CD4-positive, CD25-positive, alpha-beta regulatory T cell (primary cell): Measurements from ENCODE around the gene UQCR10. TPM values are rescaled to one million over a fixed set of nuclear protein-coding genes. Genes with fewer than 3 reads are reported as not detected.
A peak's percentile ranks its signal among the peaks of the same experiment; 100 is the strongest.

Experiments
- ATAC-seq, 2 donors: fragments of 150-1000 bp; cut with Tn5 transposase; one replicate each; pipeline ENCODE4 v1.10.0; 2021; ENCODE audit warnings: low read depth in 2 of 2, moderate number of reproducible peaks in 2 of 2, moderate library complexity in 1 of 2
- DNase-seq, 3 donors: peaks; one replicate each; pipeline versions ENCODE4 v3.0.0 to v3.0.0-alpha.2; 2012 to 2022; ENCODE audit warnings: mixed read lengths in 1 of 3
- H3K27ac ChIP-seq: one replicate; pipeline ENCODE4 v1.7.0; 2013; ENCODE audit warnings: mild to moderate bottlenecking, low read length; ENCODE audit not compliant: insufficient read depth, poor library complexity, severe bottlenecking
- H3K27me3 ChIP-seq: one replicate; pipeline ENCODE4 v1.7.0; 2013; ENCODE audit warnings: low read length; ENCODE audit not compliant: control insufficient read depth, insufficient read depth
- H3K36me3 ChIP-seq: one replicate; pipeline ENCODE4 v1.7.0; 2013; ENCODE audit warnings: mild to moderate bottlenecking, low read length, moderate library complexity; ENCODE audit not compliant: control insufficient read depth, insufficient read depth
- H3K4me1 ChIP-seq: 2 replicates; pipeline ENCODE4 v1.7.0; 2013; ENCODE audit warnings: mild to moderate bottlenecking, low read length; ENCODE audit not compliant: insufficient read depth, control insufficient read depth, poor library complexity, severe bottlenecking
- H3K4me3 ChIP-seq: one replicate; pipeline ENCODE4 v1.7.0; 2013; ENCODE audit warnings: low read depth, mild to moderate bottlenecking, low read length, moderate library complexity
- H3K9me3 ChIP-seq, 2 experiments: 1 replicate in 1 of 2; 2 replicates in 1 of 2; pipeline ENCODE4 v1.7.0; 2013; ENCODE audit warnings: low read length in 2 of 2, mild to moderate bottlenecking in 1 of 2, moderate library complexity in 1 of 2; ENCODE audit not compliant: control insufficient read depth in 2 of 2
- H3K27ac Mint-ChIP-seq, 3 donors: one replicate each; pipeline ENCODE4 v1.8.0; 2020 to 2022; ENCODE audit warnings: mild to moderate bottlenecking in 3 of 3, mixed read lengths in 3 of 3, moderate library complexity in 2 of 3
- H3K27me3 Mint-ChIP-seq: one replicate; pipeline ENCODE4 v1.8.0; 2022; ENCODE audit warnings: mild to moderate bottlenecking, mixed read lengths
- H3K36me3 Mint-ChIP-seq: one replicate; pipeline ENCODE4 v1.8.0; 2020; ENCODE audit warnings: mixed read lengths
- H3K4me1 Mint-ChIP-seq, 4 donors: one replicate each; pipeline ENCODE4 v1.8.0; 2020 to 2022; ENCODE audit warnings: mixed read lengths in 4 of 4, mild to moderate bottlenecking in 1 of 4
- H3K4me3 Mint-ChIP-seq, 4 donors: one replicate each; pipeline ENCODE4 v1.8.0; 2020 to 2022; ENCODE audit warnings: mild to moderate bottlenecking in 4 of 4, mixed read lengths in 4 of 4, moderate library complexity in 3 of 4
- H3K9me3 Mint-ChIP-seq, 7 donors: one replicate each; pipeline ENCODE4 v1.8.0; 2020 to 2022; ENCODE audit warnings: mixed read lengths in 7 of 7, mild to moderate bottlenecking in 3 of 7, moderate library complexity in 2 of 7
- polyA plus RNA-seq, 4 donors: library from polyadenylated mRNA; unstranded; fragments of 300-500 nt; fragmentation: Illumina TruSeq; gene quantifications; one replicate each; pipeline ENCODE4 v1.2.3, GENCODE V29; 2021
- total RNA-seq: library from RNA; stranded (reverse); gene quantifications from one replicate; pipeline ENCODE4 v1.2.3, GENCODE V29; 2022

UQCR10 gene
- total and polyA plus RNA-seq, 5 donors from 2014 or later: 49.0 to 420 (median 329) TPM

GRCh38 chr22:29722587-29722986 is 44.6 kb upstream of the UQCR10 start:
- peaks cover 3% of the 10 kb centered on the region for H3K27me3 ChIP-seq
- H3K4me1 Mint-ChIP-seq: peaks cover 0 to 12% (median 0%) of the 10 kb centered on the region in 4 donors
- no peak for ATAC-seq
- peaks cover 48% of the 10 kb centered on the region for H3K27me3 Mint-ChIP-seq
- no peak overlapping the region for H3K4me3 Mint-ChIP-seq
- DNase-seq: no peak
- no peaks in the 10 kb centered on the region for H3K9me3 ChIP-seq
- no peak overlapping the region for H3K4me3 ChIP-seq
- H3K27ac ChIP-seq: no peak overlapping the region
- H3K4me1 ChIP-seq: peaks cover 5% of the 10 kb centered on the region
- H3K36me3 ChIP-seq: no peaks in the 10 kb centered on the region
- no peaks in the 10 kb centered on the region for H3K9me3 Mint-ChIP-seq
- no peaks in the 10 kb centered on the region for H3K36me3 Mint-ChIP-seq
- no peak overlapping the region for H3K27ac Mint-ChIP-seq

GRCh38 chr22:29723766-29724165 is 43.4 kb upstream of the UQCR10 start:
- Histone ChIP-seq H3K36me3 (no peaks in the 10 kb centered on the region), H3K4me3 (no peak overlapping the region), H3K27ac (no peak overlapping the region), H3K4me1 (peaks cover 5% of the 10 kb centered on the region), H3K27me3 (peaks cover 3% of the 10 kb centered on the region), H3K9me3 (no peaks in the 10 kb centered on the region)
- Mint-ChIP-seq H3K9me3 (no peaks in the 10 kb centered on the region), H3K4me1 (peaks cover 0 to 7% (median 0%) of the 10 kb centered on the region in 4 donors), H3K4me3 (no peak overlapping the region), H3K27ac (no peak overlapping the region), H3K36me3 (no peaks in the 10 kb centered on the region), H3K27me3 (peaks cover 36% of the 10 kb centered on the region)
- ATAC-seq: no peak
- DNase-seq: no peak

- Mint-ChIP-seq H3K27me3 (peaks cover 26% of the 10 kb centered on the region), H3K4me1 (peaks cover 0 to 3% (median 0%) of the 10 kb centered on the region in 4 donors), H3K27ac (no peak overlapping the region), H3K4me3 (no peak overlapping the region), H3K36me3 (no peaks in the 10 kb centered on the region), H3K9me3 (no peaks in the 10 kb centered on the region)
- H3K9me3 ChIP-seq: no peaks in the 10 kb centered on the region
- DNase-seq: no peak
- no peaks in the 10 kb centered on the region for H3K27me3 ChIP-seq
- no peak overlapping the region for H3K4me3 ChIP-seq
- no peak for ATAC-seq
- peaks cover 5% of the 10 kb centered on the region for H3K4me1 ChIP-seq
- no peak overlapping the region for H3K27ac ChIP-seq
- H3K36me3 ChIP-seq: no peaks in the 10 kb centered on the region
Observed at GRCh38 chr22:29724843-29725242, 42.3 kb upstream of the UQCR10 start.

GRCh38 chr22:29726106-29726505 is 41.1 kb upstream of the UQCR10 start:
- Histone ChIP-seq H3K27me3 (no peaks in the 10 kb centered on the region), H3K27ac (no peak overlapping the region), H3K4me3 (no peak overlapping the region), H3K4me1 (no peaks in the 10 kb centered on the region), H3K36me3 (no peaks in the 10 kb centered on the region), H3K9me3 (no peaks in the 10 kb centered on the region)
- ATAC-seq (no peak), DNase-seq (no peak)
- peaks cover 0 to 3% (median 0%) of the 10 kb centered on the region in 4 donors for H3K4me1 Mint-ChIP-seq
- no peak overlapping the region for H3K27ac Mint-ChIP-seq
- no peak overlapping the region for H3K4me3 Mint-ChIP-seq
- H3K36me3 Mint-ChIP-seq: no peaks in the 10 kb centered on the region
- H3K9me3 Mint-ChIP-seq: no peaks in the 10 kb centered on the region
- peaks cover 26% of the 10 kb centered on the region for H3K27me3 Mint-ChIP-seq

- H3K9me3 ChIP-seq: no peaks in the 10 kb centered on the region
- ATAC-seq (no peak), DNase-seq (no peak)
- H3K4me3 ChIP-seq: no peak overlapping the region
- no peaks in the 10 kb centered on the region for H3K4me1 ChIP-seq
- no peaks in the 10 kb centered on the region for H3K27me3 ChIP-seq
- Mint-ChIP-seq H3K9me3 (no peaks in the 10 kb centered on the region), H3K36me3 (no peaks in the 10 kb centered on the region), H3K4me1 (no peaks in the 10 kb centered on the region), H3K4me3 (no peak overlapping the region), H3K27me3 (peaks cover 22% of the 10 kb centered on the region), H3K27ac (no peak overlapping the region)
- H3K36me3 ChIP-seq: no peaks in the 10 kb centered on the region
- no peak overlapping the region for H3K27ac ChIP-seq
Observed at GRCh38 chr22:29726512-29727130, 40.5 kb upstream of the UQCR10 start.

GRCh38 chr22:29727131-29727523 is 40.0 kb upstream of the UQCR10 start:
- no peaks in the 10 kb centered on the region for H3K4me1 ChIP-seq

GRCh38 chr22:29729161-29729560 is 38.0 kb upstream of the UQCR10 start:
- H3K4me1 ChIP-seq: no peaks in the 10 kb centered on the region
- Mint-ChIP-seq H3K4me3 (no peak overlapping the region), H3K36me3 (peaks cover 4% of the 10 kb centered on the region), H3K4me1 (no peaks in the 10 kb centered on the region), H3K9me3 (no peaks in the 10 kb centered on the region), H3K27me3 (peaks cover 2% of the 10 kb centered on the region), H3K27ac (peak overlapping the region in 1 of 3 donors; percentile 42)
- H3K36me3 ChIP-seq: no peaks in the 10 kb centered on the region
- no peak overlapping the region for H3K4me3 ChIP-seq
- H3K27me3 ChIP-seq: no peaks in the 10 kb centered on the region
- DNase-seq: no peak
- H3K27ac ChIP-seq: no peak overlapping the region
- no peaks in the 10 kb centered on the region for H3K9me3 ChIP-seq
- ATAC-seq: no peak

More at GRCh38 chr22:29727131-29727523, 40.0 kb upstream of the UQCR10 start:
- Mint-ChIP-seq H3K4me3 (no peak overlapping the region), H3K27me3 (peaks cover 17% of the 10 kb centered on the region), H3K36me3 (peaks cover 2% of the 10 kb centered on the region), H3K27ac (no peak overlapping the region), H3K9me3 (no peaks in the 10 kb centered on the region), H3K4me1 (no peaks in the 10 kb centered on the region)
- Histone ChIP-seq H3K9me3 (no peaks in the 10 kb centered on the region), H3K27me3 (no peaks in the 10 kb centered on the region), H3K4me3 (no peak overlapping the region), H3K27ac (no peak overlapping the region), H3K36me3 (no peaks in the 10 kb centered on the region)
- ATAC-seq (peak in 1 of 2 donors; percentile 39), DNase-seq (peak in 1 of 3 donors; percentile 28)
